HG02852 (cell line): Measurements from ENCODE around the gene CACNA1D.

Experiments used
- ATAC-seq: cut with Tn5 transposase; IDR thresholded peaks from one replicate; pipeline ENCODE4 v1.9.1; 2021; ENCODE audit warnings: mild to moderate bottlenecking, moderate library complexity; ENCODE audit not compliant: unreplicated experiment

Gene CACNA1D

GRCh38 chr3:53775018-53775417, 280.6 kb downstream of the CACNA1D start:
- no peak for ATAC-seq

- no peak for ATAC-seq
Measured at GRCh38 chr3:53775834-53776251, 281.4 kb downstream of the CACNA1D start.

GRCh38 chr3:53776494-53777101, 282.2 kb downstream of the CACNA1D start:
- ATAC-seq: no peak

GRCh38 chr3:53777468-53777867, 283.1 kb downstream of the CACNA1D start:
- no peak for ATAC-seq

GRCh38 chr3:53778153-53778552, 283.7 kb downstream of the CACNA1D start:
- no peak for ATAC-seq

- ATAC-seq: no peak
Measured at GRCh38 chr3:53780171-53780570, 285.8 kb downstream of the CACNA1D start.

GRCh38 chr3:53780806-53781205, 286.4 kb downstream of the CACNA1D start:
- ATAC-seq: no peak

GRCh38 chr3:53787016-53787415, 292.6 kb downstream of the CACNA1D start:
- no peak for ATAC-seq

- no peak for ATAC-seq
Measured at GRCh38 chr3:53788038-53788437, 293.6 kb downstream of the CACNA1D start.

GRCh38 chr3:53789459-53789858, 295.0 kb downstream of the CACNA1D start:
- no peak for ATAC-seq

GRCh38 chr3:53790470-53790869, 296.1 kb downstream of the CACNA1D start:
- ATAC-seq: no peak

GRCh38 chr3:53791317-53791716, 296.9 kb downstream of the CACNA1D start:
- ATAC-seq: no peak

GRCh38 chr3:53792866-53793265, 298.5 kb downstream of the CACNA1D start:
- no peak for ATAC-seq

GRCh38 chr3:53794597-53794996, 300.2 kb downstream of the CACNA1D start:
- ATAC-seq: no peak

GRCh38 chr3:53795176-53795575, 300.8 kb downstream of the CACNA1D start:
- ATAC-seq: no peak

- no peak for ATAC-seq
Measured at GRCh38 chr3:53795789-53796560, 301.6 kb downstream of the CACNA1D start.

- ATAC-seq: no peak
Measured at GRCh38 chr3:53798144-53798543, 303.7 kb downstream of the CACNA1D start.

- ATAC-seq: no peak
Measured at GRCh38 chr3:53799338-53799865, 305.0 kb downstream of the CACNA1D start.

- no peak for ATAC-seq
Measured at GRCh38 chr3:53800041-53800906, 305.9 kb downstream of the CACNA1D start.

- ATAC-seq: no peak
Measured at GRCh38 chr3:53801319-53801718, 306.9 kb downstream of the CACNA1D start.

GRCh38 chr3:53802256-53802880, 308.0 kb downstream of the CACNA1D start:
- no peak for ATAC-seq
